G401 (cell line): ENCODE measurements around the gene TLCD1. TPM values are rescaled to one million over a fixed set of nuclear protein-coding genes. Genes with fewer than 3 reads are reported as not detected.
A peak's percentile ranks its signal among the peaks of the same experiment; 100 is the strongest.

ENCODE experiments used
- DNase-seq: peaks from one replicate; pipeline ENCODE4 v3.0.0-alpha.2; 2015; ENCODE audit warnings: low spot score
- in situ Hi-C: cut with HindIII; loops from 2 replicates; pipeline ENCODE4 v1.10.0; 2016; ENCODE audit warnings: low sequenced_read_pairs, mixed read lengths
- total RNA-seq: library from RNA; depleted of rRNA; stranded (reverse); fragments of >200 nt; shearing (Covaris generic); gene quantifications from 2 replicates; pipeline ENCODE4 v1.2.3, GENCODE V29; 2014; rRNA removed

Gene TLCD1
- total RNA-seq, result 9.2 and 12.1 TPM in 2 replicates

GRCh38 chr17:28726226-28726626 is at the start of gene TLCD1:
TSS of gene TLCD1 (minus strand) at chr17:28726233. CDS start at chr17:28726097, 136 bp downstream.
- in situ Hi-C loops, result no loop called here
- peak; percentile 35 for DNase-seq

- no peak for DNase-seq
- in situ Hi-C loops, result no loop called here
Measured at GRCh38 chr17:28774206-28774605, 48.2 kb upstream of the TLCD1 start.

DNA sequence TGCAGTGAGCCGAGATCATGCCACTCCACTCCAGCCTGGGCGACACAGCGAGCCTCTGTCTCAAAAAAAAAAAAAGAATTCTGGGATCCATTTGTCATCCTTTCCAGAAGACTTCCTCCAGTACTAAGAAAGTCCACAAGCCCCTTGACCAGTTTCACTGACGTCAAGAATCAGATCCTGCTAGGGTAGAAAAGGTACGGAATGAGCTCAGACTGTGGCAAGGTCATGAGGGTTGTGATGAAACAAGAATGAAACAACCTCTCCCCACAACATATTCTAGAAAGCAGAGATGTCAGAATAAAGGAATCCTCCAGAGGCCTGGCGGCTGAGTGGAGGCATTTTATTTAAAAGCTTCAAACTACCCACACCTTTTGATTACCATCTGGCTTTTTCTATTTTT is 47.7 kb upstream of the TLCD1 start:
- no peak for DNase-seq
- in situ Hi-C loops, result no loop called here

DNA sequence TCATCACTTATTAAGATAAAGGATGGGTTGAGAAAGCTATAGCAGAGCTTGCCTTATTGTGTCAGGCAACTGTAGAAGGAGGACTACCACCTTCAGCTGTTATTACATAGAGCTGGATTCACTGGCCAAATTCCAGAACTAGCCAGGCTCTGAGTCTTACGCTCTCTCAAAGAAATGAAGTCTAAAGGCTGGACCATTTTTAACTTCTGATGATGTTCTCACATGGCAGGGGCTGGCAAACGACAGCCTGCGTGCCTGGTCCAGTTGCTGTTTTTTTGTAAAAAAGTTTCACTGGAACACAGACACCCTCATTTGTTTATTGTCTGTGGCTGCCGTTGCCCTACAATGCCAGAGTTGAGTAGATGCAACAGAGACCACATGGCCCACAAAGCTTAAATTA is 39.0 kb upstream of the TLCD1 start:
- in situ Hi-C loops, result no loop called here
- no peak for DNase-seq

- peak; percentile 83 for DNase-seq
- in situ Hi-C loops, result loop anchor here (5.0 kb wide), 1 partner anchor 113 kb away; no protein-coding TSS in a partner anchor
Measured at GRCh38 chr17:28763804-28764266, 37.8 kb upstream of the TLCD1 start.

DNA sequence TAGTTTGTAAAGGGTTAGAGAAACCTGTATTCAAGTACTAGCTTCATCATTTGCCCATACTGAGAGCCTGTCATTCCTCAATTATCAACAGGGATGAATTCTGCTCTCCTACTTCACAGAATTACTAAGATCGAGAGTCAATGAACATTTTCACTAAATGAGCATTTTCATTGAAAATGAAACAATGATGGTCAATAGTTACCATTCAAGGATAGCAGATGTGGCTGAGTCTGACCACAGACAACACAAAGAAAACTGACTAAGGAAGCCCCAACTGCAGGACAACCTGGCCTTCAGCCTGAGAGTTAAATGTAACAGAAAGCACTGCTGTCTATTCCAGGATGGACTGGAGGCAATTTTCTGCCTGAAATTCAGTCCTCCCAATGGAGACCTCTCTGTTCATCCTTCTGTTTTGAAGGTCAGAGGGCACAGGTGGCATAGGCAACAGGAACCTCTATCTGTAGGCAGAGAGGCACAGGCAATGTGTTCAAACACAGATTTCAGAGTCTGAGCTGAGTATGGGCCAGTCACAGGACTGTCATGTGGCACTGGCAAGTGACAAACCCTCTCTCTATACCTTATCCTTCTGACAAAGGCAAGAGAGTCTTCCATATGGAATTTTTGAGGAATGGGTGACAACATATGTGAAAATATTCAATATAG is 37.2 kb upstream of the TLCD1 start:
- no peak for DNase-seq
- in situ Hi-C loops, result loop anchor here (5.0 kb wide), 1 partner anchor 114 kb away; no protein-coding TSS in a partner anchor

- DNase-seq, result peak; percentile 92
- in situ Hi-C loops, result loop anchor here (5.0 kb wide), 1 partner anchor 116 kb away; no protein-coding TSS in a partner anchor
Measured at GRCh38 chr17:28760601-28761562, 34.8 kb upstream of the TLCD1 start.

DNA sequence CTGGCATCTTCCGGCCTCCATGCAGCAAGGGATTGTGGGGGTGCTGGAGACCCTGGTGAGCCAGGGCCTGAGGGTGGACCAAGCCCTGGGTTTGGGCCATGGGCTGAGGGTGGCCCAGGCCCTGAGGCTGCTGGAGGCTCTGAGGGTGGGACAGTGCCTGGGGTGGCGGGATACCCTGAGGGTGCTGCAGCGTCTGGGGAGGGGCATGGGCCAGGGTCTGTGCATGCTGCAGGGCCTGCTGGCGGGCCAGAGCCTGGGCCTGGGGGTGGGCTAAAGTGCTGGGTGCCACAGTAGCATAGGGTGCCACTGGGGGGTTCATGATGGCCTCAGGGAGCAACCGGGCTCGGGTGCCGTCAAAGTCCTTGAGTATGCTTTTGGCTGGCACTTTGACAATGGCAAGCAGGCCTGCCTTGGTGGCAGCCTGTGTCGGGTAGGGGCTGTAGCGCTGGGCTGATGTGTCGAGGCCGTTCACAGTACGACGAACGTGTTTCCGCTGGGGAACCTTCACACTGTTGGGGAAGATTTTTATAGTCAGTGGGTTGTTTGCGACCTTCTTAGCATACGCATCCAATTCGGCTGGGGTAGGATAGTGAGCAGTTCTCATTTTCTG is 33.3 kb upstream of the TLCD1 start:
- no peak for DNase-seq
- in situ Hi-C loops, result no loop called here

- in situ Hi-C loops, result no loop called here
- DNase-seq, result no peak
Measured at GRCh38 chr17:28758411-28759121, 32.5 kb upstream of the TLCD1 start.

GRCh38 chr17:28756049-28756804 is 30.2 kb upstream of the TLCD1 start:
- no peak for DNase-seq
- in situ Hi-C loops, result no loop called here

DNA sequence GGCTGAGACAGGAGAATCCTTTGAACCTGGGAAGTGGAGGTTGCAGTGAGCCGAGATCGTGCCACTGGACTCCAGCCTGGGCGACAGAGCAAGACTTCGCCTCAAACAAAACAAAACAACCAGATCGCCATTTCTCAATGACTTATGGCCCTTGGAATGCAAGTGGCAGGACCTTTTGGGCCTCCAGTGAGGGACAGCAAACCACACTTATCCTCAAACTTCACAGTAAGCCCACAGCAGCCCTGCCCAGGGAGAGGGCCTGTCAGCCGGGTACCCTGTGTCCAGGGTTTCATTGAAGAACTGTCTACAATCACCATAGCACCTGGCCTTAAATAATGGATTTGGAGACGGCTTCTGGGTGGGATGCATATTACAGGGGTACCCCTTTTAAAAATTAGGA is 29.5 kb upstream of the TLCD1 start:
- no peak for DNase-seq
- in situ Hi-C loops, result no loop called here

DNA sequence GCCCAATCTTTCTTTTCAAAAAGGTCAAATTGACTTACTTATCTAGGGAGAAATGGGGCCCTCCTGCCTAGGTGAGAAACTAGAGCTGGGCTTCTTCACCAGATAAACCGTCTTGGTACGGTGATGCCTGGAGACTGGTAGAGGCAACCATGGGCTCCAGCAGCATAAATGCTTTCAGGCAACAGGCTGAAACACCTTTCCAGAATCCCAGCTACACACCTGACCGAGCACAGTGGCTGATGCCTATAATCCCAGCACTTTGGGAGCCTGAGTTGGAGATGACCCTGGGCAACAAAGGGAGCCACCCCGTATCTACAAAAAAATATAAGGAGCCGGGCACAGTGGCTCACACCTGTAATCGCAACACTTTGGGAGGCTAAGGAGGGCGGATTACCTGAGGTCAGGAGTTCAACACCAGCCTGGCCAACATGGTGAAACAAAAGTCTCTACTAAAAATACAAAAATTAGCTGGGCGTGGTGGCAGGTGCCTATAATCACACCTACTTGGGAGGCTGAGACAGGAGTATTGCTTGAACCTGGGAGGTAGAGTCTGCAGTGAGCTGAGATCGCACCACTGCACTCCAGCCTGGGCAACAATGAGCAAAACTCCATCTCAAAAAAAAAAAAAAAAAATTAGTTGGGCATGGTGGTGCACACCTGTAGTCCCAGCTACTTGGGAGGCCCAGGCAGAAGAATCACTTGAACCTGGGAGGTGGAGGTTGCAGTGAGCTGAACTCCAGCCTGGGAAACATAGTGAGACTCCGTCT is 25.8 kb upstream of the TLCD1 start:
- no peak for DNase-seq
- in situ Hi-C loops, result no loop called here

- DNase-seq, result peak; percentile 95
- in situ Hi-C loops, result no loop called here
Measured at GRCh38 chr17:28750178-28751047, 24.4 kb upstream of the TLCD1 start.

DNA sequence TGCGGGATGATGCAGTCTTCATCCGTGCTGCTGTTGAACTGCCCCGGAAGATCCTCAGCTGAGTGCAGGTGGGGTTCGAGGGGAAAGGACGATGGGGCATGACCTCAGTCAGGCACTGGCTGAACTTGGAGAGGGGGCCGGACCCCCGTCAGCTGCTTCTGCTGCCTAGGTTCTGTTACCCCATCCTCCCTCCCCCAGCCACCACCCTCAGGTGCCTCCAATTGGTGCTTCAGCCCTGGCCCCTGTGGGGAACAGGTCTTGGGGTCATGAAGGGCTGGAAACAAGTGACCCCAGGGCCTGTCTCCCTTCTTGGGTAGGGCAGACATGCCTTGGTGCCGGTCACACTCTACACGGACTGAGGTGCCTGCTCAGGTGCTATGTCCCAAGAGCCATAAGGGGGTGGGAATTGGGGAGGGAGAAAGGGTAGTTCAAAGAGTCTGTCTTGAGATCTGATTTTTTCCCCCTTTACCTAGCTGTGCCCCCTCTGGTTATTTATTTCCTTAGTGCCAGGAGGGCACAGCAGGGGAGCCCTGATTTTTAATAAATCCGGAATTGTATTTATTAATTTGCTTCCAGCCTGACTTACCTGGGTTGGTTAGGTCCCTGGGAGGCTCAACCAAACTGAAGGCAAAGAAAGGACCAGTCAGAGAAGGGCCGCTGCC is 23.6 kb upstream of the TLCD1 start:
- in situ Hi-C loops, result no loop called here
- DNase-seq, result no peak

- DNase-seq, result no peak
- in situ Hi-C loops, result no loop called here
Measured at GRCh38 chr17:28748852-28749515, 23.0 kb upstream of the TLCD1 start.
